HG02678 (cell line): ENCODE results near the gene ACER1.

Source experiments
- ATAC-seq: cut with Tn5 transposase; IDR thresholded peaks from one replicate; pipeline ENCODE4 v1.9.1; 2021; ENCODE audit warnings: mild to moderate bottlenecking, moderate library complexity; ENCODE audit not compliant: unreplicated experiment

The ACER1 gene

GRCh38 chr19:6269101-6269886 is 64.1 kb downstream of the ACER1 start:
- no peak for ATAC-seq

- no peak for ATAC-seq
Measured at GRCh38 chr19:6268382-6268771, 65.0 kb downstream of the ACER1 start.

GRCh38 chr19:6267552-6268381 is 65.6 kb downstream of the ACER1 start:
- ATAC-seq = no peak

GRCh38 chr19:6264803-6265202 is 68.6 kb downstream of the ACER1 start:
- ATAC-seq = no peak

- ATAC-seq = no peak
Measured at GRCh38 chr19:6263735-6264444, 69.5 kb downstream of the ACER1 start.

GRCh38 chr19:6263306-6263705 is 70.1 kb downstream of the ACER1 start:
- ATAC-seq = no peak

- no peak for ATAC-seq
Measured at GRCh38 chr19:6262519-6262918, 70.9 kb downstream of the ACER1 start.

GRCh38 chr19:6261883-6262282 is 71.5 kb downstream of the ACER1 start:
- ATAC-seq = no peak

GRCh38 chr19:6260912-6261650 is 72.3 kb downstream of the ACER1 start:
- no peak for ATAC-seq

GRCh38 chr19:6260376-6260775 is 73.0 kb downstream of the ACER1 start:
- ATAC-seq = no peak

- ATAC-seq = no peak
Measured at GRCh38 chr19:6259312-6259861, 74.0 kb downstream of the ACER1 start.

- ATAC-seq = no peak
Measured at GRCh38 chr19:6258812-6259311, 74.5 kb downstream of the ACER1 start.
